NB4 (cell line): Measurements from ENCODE around the gene PLEKHH2.

ENCODE experiments used
- POLR2A ChIP-seq: IDR thresholded peaks from 2 replicates; pipeline ENCODE4 v1.6.1; 2011; ENCODE audit warnings: mild to moderate bottlenecking; ENCODE audit not compliant: insufficient read length; ENCODE audit errors: extremely low read depth
- TF ChIP-seq, protein P1 (sequence below): IDR thresholded peaks from one replicate; pipeline ENCODE4 v1.5.1; 2012; ENCODE audit warnings: low read depth, low read length
- TF ChIP-seq, protein P2 (sequence below): IDR thresholded peaks from 2 replicates; pipeline ENCODE4 v1.6.1; 2011; ENCODE audit warnings: low read depth, low read length

DNA sequence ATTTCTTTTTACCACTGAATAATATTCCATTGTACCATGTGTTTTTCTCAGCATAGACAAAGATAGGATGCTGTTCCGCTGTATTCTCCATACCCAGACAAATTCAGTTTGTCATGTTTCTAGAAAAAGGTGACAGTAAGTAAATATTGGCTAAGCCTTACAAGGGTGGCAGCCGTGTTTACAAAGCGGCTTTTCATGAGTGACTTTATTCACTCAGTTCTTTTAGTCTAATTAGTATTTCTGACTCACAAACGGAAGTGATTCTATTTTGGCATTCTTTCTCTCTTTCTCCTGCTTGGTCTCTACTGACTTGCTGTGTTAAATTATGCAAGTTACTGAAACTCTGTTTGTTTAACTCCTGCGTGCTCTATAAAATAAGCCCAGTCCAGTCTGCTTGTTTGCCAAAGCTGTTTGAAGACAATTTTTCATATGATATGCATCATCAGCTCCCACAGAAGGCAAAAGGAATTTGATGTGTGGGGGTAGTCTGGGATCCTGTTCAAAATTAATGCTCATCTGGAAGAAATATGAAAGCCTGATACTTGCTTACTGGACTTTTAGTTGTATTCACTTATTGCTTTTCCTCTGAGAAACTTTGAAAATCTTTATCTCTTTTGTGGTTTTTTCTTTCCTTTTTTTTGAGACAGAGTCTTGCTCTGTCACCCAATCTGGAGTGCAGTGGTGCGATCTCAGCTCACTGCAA is 2.3 kb upstream of the PLEKHH2 start:
- TF ChIP-seq, protein P1, sequence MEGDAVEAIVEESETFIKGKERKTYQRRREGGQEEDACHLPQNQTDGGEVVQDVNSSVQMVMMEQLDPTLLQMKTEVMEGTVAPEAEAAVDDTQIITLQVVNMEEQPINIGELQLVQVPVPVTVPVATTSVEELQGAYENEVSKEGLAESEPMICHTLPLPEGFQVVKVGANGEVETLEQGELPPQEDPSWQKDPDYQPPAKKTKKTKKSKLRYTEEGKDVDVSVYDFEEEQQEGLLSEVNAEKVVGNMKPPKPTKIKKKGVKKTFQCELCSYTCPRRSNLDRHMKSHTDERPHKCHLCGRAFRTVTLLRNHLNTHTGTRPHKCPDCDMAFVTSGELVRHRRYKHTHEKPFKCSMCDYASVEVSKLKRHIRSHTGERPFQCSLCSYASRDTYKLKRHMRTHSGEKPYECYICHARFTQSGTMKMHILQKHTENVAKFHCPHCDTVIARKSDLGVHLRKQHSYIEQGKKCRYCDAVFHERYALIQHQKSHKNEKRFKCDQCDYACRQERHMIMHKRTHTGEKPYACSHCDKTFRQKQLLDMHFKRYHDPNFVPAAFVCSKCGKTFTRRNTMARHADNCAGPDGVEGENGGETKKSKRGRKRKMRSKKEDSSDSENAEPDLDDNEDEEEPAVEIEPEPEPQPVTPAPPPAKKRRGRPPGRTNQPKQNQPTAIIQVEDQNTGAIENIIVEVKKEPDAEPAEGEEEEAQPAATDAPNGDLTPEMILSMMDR = no peak
- TF ChIP-seq POLR2A = no peak
- TF ChIP-seq, protein P2, sequence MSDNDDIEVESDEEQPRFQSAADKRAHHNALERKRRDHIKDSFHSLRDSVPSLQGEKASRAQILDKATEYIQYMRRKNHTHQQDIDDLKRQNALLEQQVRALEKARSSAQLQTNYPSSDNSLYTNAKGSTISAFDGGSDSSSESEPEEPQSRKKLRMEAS = no peak
